RWPE2 (cell line): Measurements from ENCODE around the gene ADGRE2.
"Not testable (repeated sequence)": the region's sequence is repeated elsewhere in the genome, so short reads cannot be mapped to it uniquely, and the experiment has no call there.

ENCODE experiments used
- ATAC-seq: fragments of 200-7000 bp; cut with Tn5 transposase; 3 replicates; pipeline ENCODE4 v1.9.1; 2021; ENCODE audit warnings: low read depth
- DNase-seq: peaks from one replicate; pipeline ENCODE4 v3.0.0-alpha.2; 2020; ENCODE audit warnings: low spot score
- H3K27ac ChIP-seq: fragments of 450-650 bp; 2 replicates; pipeline ENCODE4 v1.5.1; 2017; ENCODE audit warnings: mild to moderate bottlenecking; ENCODE audit not compliant: poor library complexity, severe bottlenecking
- H3K27me3 ChIP-seq: fragments of 250-450 bp; sonication (Bioruptor Pico); 2 replicates; pipeline ENCODE4 v1.5.1; 2021; ENCODE audit warnings: mild to moderate bottlenecking, moderate library complexity; ENCODE audit not compliant: insufficient read depth, poor library complexity, severe bottlenecking
- H3K36me3 ChIP-seq: fragments of 250-450 bp; sonication (Bioruptor Pico); 2 replicates; pipeline ENCODE4 v1.5.1; 2020; ENCODE audit warnings: low read depth, mild to moderate bottlenecking, moderate library complexity
- H3K4me1 ChIP-seq: fragments of 250-450 bp; sonication (Bioruptor Pico); 2 replicates; pipeline ENCODE4 v1.5.1; 2021; ENCODE audit warnings: mild to moderate bottlenecking, moderate library complexity; ENCODE audit not compliant: insufficient read depth, poor library complexity, severe bottlenecking
- H3K4me3 ChIP-seq: fragments of 250-450 bp; sonication (Bioruptor Pico); 2 replicates; pipeline ENCODE4 v1.5.1; 2021; ENCODE audit warnings: mild to moderate bottlenecking, moderate library complexity; ENCODE audit not compliant: severe bottlenecking
- H3K9me3 ChIP-seq: fragments of 250-450 bp; sonication (Bioruptor Pico); 2 replicates; pipeline ENCODE4 v1.5.1; 2021; ENCODE audit warnings: mild to moderate bottlenecking, moderate library complexity; ENCODE audit not compliant: severe bottlenecking
- CTCF ChIP-seq: fragments of 450-650 bp; IDR thresholded peaks from one replicate; pipeline ENCODE4 v1.5.1; 2017; ENCODE audit warnings: mild to moderate bottlenecking, moderate library complexity; ENCODE audit not compliant: poor library complexity, severe bottlenecking

ADGRE2 gene

GRCh38 chr19:14795078-14795721, 16.8 kb upstream of the ADGRE2 start:
- Histone ChIP-seq H3K4me3 (no peak overlapping the region), H3K4me1 (no peaks in the 10 kb centered on the region), H3K27me3 (no peaks in the 10 kb centered on the region), H3K27ac (no peak overlapping the region), H3K9me3 (no peaks in the 10 kb centered on the region), H3K36me3 (no peaks in the 10 kb centered on the region)
- ATAC-seq (no peak), DNase-seq (no peak)
- TF ChIP-seq CTCF = no peak

GRCh38 chr19:14792250-14792649, 13.9 kb upstream of the ADGRE2 start:
- not testable (repeated sequence) for H3K9me3 ChIP-seq, H3K36me3 ChIP-seq, DNase-seq, H3K4me1 ChIP-seq, ATAC-seq, H3K27ac ChIP-seq, H3K27me3 ChIP-seq, H3K4me3 ChIP-seq

GRCh38 chr19:14786421-14786851, 8.1 kb upstream of the ADGRE2 start:
- no peak for ATAC-seq
- Histone ChIP-seq H3K27me3 (no peaks in the 10 kb centered on the region), H3K27ac (no peak overlapping the region), H3K4me3 (no peak overlapping the region), H3K36me3 (no peaks in the 10 kb centered on the region), H3K4me1 (peaks cover 4% of the 10 kb centered on the region), H3K9me3 (no peaks in the 10 kb centered on the region)
- DNase-seq = no peak
- TF ChIP-seq CTCF = peak; percentile 85

- not testable (repeated sequence) for H3K4me1 ChIP-seq, H3K4me3 ChIP-seq, DNase-seq, H3K9me3 ChIP-seq, H3K36me3 ChIP-seq, H3K27me3 ChIP-seq
- H3K27ac ChIP-seq = peak overlapping the region; percentile 63
- peak; percentile 87 for ATAC-seq
Observed at GRCh38 chr19:14785102-14785793, 6.9 kb upstream of the ADGRE2 start.

- H3K27me3 ChIP-seq, H3K36me3 ChIP-seq, H3K9me3 ChIP-seq, H3K4me1 ChIP-seq, H3K4me3 ChIP-seq, DNase-seq: not testable (repeated sequence)
- ATAC-seq = peak; percentile 75
- peak overlapping the region; percentile 63 for H3K27ac ChIP-seq
Observed at GRCh38 chr19:14784730-14785101, 6.4 kb upstream of the ADGRE2 start.

GRCh38 chr19:14783410-14783998, 5.1 kb upstream of the ADGRE2 start:
- not testable (repeated sequence) for DNase-seq, ATAC-seq, H3K36me3 ChIP-seq, H3K4me3 ChIP-seq, H3K4me1 ChIP-seq, H3K27ac ChIP-seq, H3K9me3 ChIP-seq, H3K27me3 ChIP-seq
